ENCODE data around the gene CKS2. TPM values are rescaled to one million over a fixed set of nuclear protein-coding genes. Genes with fewer than 3 reads are reported as not detected.
"Not testable (repeated sequence)": the region's sequence is repeated elsewhere in the genome, so short reads cannot be mapped to it uniquely, and the experiment has no call there.

The CKS2 gene
- total RNA-seq, 2 donors from 2014 or later, result 2.9 to 4.3 TPM

DNA sequence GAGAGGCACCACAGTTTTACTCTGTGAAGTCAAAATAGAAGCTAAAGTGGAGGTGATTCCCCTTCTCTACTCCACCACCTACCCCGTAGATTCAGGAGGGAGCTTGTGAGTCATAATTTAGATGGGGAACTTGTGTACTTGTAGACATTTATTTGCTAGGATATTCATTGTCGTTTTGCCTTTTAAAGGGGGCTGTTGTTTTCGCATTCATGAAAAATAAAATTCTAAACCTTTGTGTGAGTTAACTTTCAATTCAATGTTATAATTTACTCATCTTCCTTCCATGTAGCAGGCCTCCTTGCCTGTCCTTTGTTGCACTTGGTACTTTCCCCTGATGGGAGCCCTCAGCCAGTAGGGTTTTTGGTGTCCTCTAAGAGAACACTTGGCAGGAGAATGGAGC, 29.3 kb downstream of the CKS2 start:
- Histone ChIP-seq H3K9me3 (no peaks in the 10 kb centered on the region), H3K27ac (no peak overlapping the region), H3K36me3 (replicated peaks in 1 of 2; ENCODE audit: insufficient read depth in 1 of 2, low read depth in 2 of 2) (peaks cover 0 to 23% of the 10 kb centered on the region in 2 donors), H3K4me1 (no peaks in the 10 kb centered on the region), H3K4me3 (no peak overlapping the region), H3K27me3 (no peaks in the 10 kb centered on the region)
- WGBS, 2 donors, result 87 to 89% methylated on average over 3 of the region's 3 CpGs
- ATAC-seq (no peak), DNase-seq (no peak)
- intact Hi-C loops (cut with DNase I), result loop anchor here (10.0 kb wide), 1 partner anchor 54 kb away; no protein-coding TSS in a partner anchor
- no peak for TF ChIP-seq POLR2A (IDR thresholded peaks at IDR 0.05)

DNA sequence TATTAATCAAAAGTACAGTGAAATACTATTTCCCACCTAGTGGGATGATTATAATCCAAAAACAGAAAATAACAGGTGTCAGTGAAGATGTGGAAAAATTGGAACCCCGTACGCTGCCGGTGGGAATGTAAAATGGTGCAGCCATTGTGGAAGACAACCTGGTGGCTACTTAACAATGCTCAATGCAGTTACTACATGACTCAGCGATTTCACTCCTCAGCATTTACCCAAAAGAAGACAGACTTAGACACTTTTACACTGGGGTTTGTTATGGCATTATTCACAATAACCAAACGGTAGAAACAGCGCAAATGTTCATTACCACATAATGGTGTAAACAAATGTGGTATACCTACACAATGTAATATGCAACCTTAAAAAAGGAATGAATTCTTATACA, 31.2 kb downstream of the CKS2 start:
- 94 to 96% methylated on average over 6 of the region's 6 CpGs for WGBS, 2 donors
- Histone ChIP-seq H3K9me3 (no peaks in the 10 kb centered on the region), H3K27ac (no peak overlapping the region), H3K36me3 (replicated peaks in 1 of 2; ENCODE audit: insufficient read depth in 1 of 2, low read depth in 2 of 2) (peaks cover 0 to 26% of the 10 kb centered on the region in 2 donors), H3K27me3 (no peaks in the 10 kb centered on the region), H3K4me3 (no peak overlapping the region), H3K4me1 (no peaks in the 10 kb centered on the region)
- ATAC-seq (no peak), DNase-seq (no peak)
- no peak for TF ChIP-seq POLR2A (IDR thresholded peaks at IDR 0.05)
- TF ChIP-seq, protein P1, sequence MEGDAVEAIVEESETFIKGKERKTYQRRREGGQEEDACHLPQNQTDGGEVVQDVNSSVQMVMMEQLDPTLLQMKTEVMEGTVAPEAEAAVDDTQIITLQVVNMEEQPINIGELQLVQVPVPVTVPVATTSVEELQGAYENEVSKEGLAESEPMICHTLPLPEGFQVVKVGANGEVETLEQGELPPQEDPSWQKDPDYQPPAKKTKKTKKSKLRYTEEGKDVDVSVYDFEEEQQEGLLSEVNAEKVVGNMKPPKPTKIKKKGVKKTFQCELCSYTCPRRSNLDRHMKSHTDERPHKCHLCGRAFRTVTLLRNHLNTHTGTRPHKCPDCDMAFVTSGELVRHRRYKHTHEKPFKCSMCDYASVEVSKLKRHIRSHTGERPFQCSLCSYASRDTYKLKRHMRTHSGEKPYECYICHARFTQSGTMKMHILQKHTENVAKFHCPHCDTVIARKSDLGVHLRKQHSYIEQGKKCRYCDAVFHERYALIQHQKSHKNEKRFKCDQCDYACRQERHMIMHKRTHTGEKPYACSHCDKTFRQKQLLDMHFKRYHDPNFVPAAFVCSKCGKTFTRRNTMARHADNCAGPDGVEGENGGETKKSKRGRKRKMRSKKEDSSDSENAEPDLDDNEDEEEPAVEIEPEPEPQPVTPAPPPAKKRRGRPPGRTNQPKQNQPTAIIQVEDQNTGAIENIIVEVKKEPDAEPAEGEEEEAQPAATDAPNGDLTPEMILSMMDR (IDR thresholded peaks at IDR 0.05), result no peak
- intact Hi-C loops (cut with DNase I), result loop anchor here (10.0 kb wide), 1 partner anchor 53 kb away; no protein-coding TSS in a partner anchor

DNA sequence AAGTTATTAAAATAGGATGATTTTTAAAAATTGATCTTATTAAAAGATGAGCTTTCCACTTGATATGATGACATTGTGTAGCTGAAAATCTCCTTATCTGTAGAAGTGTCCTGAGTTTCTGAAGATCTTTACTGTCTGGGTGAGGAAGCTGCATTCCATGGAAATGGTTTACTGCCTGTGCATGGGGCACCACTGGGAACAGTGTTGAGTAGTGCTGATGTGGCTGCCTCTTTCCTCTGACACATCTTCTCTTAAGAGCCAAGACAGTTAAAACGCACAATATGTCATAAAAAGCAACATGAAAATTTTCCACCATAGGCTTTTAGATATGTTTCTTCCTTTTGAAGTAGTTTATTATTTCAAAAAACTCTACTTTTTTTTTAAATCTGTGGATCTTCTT, 32.0 kb downstream of the CKS2 start:
- no peak overlapping the region for H3K27ac ChIP-seq
- intact Hi-C loops (cut with DNase I), result loop anchor here (10.0 kb wide), 1 partner anchor 52 kb away; no protein-coding TSS in a partner anchor
- no peaks in the 10 kb centered on the region for H3K9me3 ChIP-seq
- ATAC-seq (no peak), DNase-seq (no peak)
- TF ChIP-seq POLR2A (IDR thresholded peaks at IDR 0.05), result no peak
- TF ChIP-seq, protein P1 (IDR thresholded peaks at IDR 0.05), result no peak
- 90 to 100% methylated on average over 1 of the region's 1 CpG for whole genome bisulfite sequencing, 2 donors
- H3K4me1 ChIP-seq, result no peaks in the 10 kb centered on the region
- no peak overlapping the region for H3K4me3 ChIP-seq
- peaks cover 0 to 31% of the 10 kb centered on the region in 2 donors for H3K36me3 ChIP-seq (replicated peaks in 1 of 2; ENCODE audit: insufficient read depth in 1 of 2, low read depth in 2 of 2)
- no peaks in the 10 kb centered on the region for H3K27me3 ChIP-seq

DNA sequence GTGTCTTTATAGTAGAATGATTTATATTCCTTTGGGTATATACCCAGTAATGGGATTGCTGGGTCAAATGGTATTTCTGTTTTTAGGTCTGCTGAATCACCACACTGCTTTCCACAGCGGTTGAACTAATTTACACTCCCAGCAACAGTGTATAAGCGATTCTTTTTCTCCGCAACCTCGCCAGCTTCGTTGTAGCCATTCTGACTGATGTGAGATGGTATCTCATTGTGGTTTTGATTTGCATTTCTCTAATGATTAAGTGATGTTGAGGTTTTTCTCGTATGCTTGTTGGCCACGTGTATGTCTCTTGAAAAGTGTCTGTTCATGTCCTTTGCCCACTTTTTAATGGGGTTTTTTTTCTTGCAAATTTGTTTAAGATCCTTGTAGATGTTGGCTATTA, 32.8 kb downstream of the CKS2 start:
- H3K9me3 ChIP-seq, DNase-seq, ATAC-seq, H3K4me3 ChIP-seq, H3K27me3 ChIP-seq, H3K4me1 ChIP-seq, H3K27ac ChIP-seq: not testable (repeated sequence)
- H3K36me3 ChIP-seq (replicated peaks in 1 of 2; ENCODE audit: insufficient read depth in 1 of 2, low read depth in 2 of 2), result peaks cover 0 to 36% of the 10 kb centered on the region in 2 donors
- intact Hi-C loops (cut with DNase I), result loop anchor here (10.0 kb wide), 1 partner anchor 51 kb away; no protein-coding TSS in a partner anchor
- 91 to 92% methylated on average over 7 of the region's 7 CpGs for WGBS, 2 donors

DNA sequence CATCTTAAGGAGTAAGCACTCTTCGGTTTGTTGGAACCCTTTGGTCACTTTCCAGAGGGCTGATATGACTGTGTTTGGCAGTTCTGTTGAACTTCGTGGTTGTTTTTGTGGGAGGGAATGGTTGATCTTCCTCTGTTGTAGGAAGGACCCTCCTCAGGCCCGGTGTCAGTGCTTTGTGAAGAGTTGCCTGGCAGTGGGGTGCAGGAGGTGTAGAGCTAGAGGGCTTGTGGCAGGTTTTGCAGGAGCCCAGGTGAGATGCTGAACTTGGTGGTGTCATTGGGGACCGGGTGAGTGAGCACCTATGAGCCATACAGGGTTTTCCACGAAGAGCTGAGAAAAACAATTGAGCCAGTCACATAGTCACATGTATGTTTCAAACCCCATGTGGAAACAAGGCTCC, 34.5 kb downstream of the CKS2 start:
- intact Hi-C loops (cut with DNase I), result loop anchor here (10.0 kb wide), 1 partner anchor 49 kb away; no protein-coding TSS in a partner anchor
- DNase-seq (no peak), ATAC-seq (no peak)
- Histone ChIP-seq H3K4me1 (no peaks in the 10 kb centered on the region), H3K27ac (no peak overlapping the region), H3K27me3 (no peaks in the 10 kb centered on the region), H3K9me3 (no peaks in the 10 kb centered on the region), H3K4me3 (no peak overlapping the region), H3K36me3 (replicated peaks in 1 of 2; ENCODE audit: insufficient read depth in 1 of 2, low read depth in 2 of 2) (peaks cover 5 to 43% of the 10 kb centered on the region in 2 donors)
- WGBS, 2 donors, result 88 to 95% methylated on average over 5 of the region's 5 CpGs
- TF ChIP-seq POLR2A (IDR thresholded peaks at IDR 0.05), result no peak
- TF ChIP-seq, protein P1 (IDR thresholded peaks at IDR 0.05), result no peak

DNA sequence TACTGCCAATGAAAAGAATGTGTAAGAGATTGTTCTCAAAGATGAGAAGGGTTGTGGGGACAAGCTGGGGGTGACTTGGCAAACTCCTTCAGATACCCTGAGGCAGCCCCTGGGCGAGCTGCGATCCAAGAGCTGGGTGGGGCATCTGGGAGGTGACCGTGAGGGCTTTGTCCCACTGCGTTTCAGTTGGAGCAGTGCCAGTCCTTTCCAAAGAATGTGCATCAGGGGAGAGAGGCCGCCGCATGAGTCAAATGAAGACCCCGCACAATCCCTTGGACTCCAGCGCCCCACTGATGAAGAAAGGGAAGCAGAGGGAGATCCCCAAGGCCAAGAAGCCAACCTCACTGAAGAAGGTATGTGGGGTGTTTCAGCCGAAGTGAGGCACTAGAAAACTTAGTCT, 35.7 kb downstream of the CKS2 start:
- Histone ChIP-seq H3K27me3 (no peaks in the 10 kb centered on the region), H3K36me3 (replicated peaks in 1 of 2; ENCODE audit: insufficient read depth in 1 of 2, low read depth in 2 of 2) (peaks cover 5 to 52% of the 10 kb centered on the region in 2 donors), H3K9me3 (no peaks in the 10 kb centered on the region), H3K4me1 (no peaks in the 10 kb centered on the region), H3K27ac (no peak overlapping the region), H3K4me3 (no peak overlapping the region)
- ATAC-seq (no peak), DNase-seq (no peak)
- WGBS, 2 donors, result 90 to 93% methylated on average over 8 to 9 of the region's 9 CpGs
- intact Hi-C loops (cut with DNase I), result loop anchor here (10.0 kb wide), 1 partner anchor 48 kb away; no protein-coding TSS in a partner anchor
- TF ChIP-seq, protein P1 (IDR thresholded peaks at IDR 0.05), result no peak
- no peak for TF ChIP-seq POLR2A (IDR thresholded peaks at IDR 0.05)
